ENCODE results near the gene IQSEC1.

DNA sequence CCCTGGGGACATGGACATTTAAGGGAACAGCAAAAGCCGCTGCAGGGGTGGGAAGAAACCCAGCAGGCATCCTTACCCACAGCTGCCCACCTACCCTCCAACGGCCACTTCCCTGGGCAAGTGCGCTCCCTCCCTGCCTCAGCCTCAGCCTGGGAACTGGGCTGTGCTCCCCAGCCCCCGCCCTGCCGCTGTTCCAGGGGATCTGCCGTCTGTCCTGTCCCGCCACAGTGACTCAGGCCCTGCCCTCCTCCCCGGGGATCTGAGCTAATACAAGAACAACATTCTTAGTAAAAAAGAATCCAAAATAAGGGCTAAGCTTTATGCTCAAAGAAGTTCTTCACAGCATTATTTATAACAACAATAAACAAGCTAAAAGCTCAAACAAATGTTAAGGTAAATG lies 7.4 kb upstream of the IQSEC1 start:
- no peak for TF ChIP-seq POLR2AphosphoS5 (IDR thresholded peaks at IDR 0.05)
- TF ChIP-seq, protein P1, sequence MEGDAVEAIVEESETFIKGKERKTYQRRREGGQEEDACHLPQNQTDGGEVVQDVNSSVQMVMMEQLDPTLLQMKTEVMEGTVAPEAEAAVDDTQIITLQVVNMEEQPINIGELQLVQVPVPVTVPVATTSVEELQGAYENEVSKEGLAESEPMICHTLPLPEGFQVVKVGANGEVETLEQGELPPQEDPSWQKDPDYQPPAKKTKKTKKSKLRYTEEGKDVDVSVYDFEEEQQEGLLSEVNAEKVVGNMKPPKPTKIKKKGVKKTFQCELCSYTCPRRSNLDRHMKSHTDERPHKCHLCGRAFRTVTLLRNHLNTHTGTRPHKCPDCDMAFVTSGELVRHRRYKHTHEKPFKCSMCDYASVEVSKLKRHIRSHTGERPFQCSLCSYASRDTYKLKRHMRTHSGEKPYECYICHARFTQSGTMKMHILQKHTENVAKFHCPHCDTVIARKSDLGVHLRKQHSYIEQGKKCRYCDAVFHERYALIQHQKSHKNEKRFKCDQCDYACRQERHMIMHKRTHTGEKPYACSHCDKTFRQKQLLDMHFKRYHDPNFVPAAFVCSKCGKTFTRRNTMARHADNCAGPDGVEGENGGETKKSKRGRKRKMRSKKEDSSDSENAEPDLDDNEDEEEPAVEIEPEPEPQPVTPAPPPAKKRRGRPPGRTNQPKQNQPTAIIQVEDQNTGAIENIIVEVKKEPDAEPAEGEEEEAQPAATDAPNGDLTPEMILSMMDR (IDR thresholded peaks at IDR 0.05), result no peak
- no peak for TF ChIP-seq POLR2A (IDR thresholded peaks at IDR 0.05)

Data from breast epithelium (tissue), 3 donors.